Memory B cell (primary cell): ENCODE measurements around the gene PAFAH2.

Experiments used
- ATAC-seq: fragments of 150-1000 bp; cut with Tn5 transposase; 2 replicates; pipeline ENCODE4 v1.10.0; 2021; ENCODE audit warnings: low read depth, mild to moderate bottlenecking, moderate library complexity
- DNase-seq, 2 donors: peaks; one replicate each; pipeline ENCODE4 v3.0.0; 2022; ENCODE audit warnings: low spot score in 2 of 2
- H3K27ac Mint-ChIP-seq: one replicate; pipeline ENCODE4 v1.8.0; 2022; ENCODE audit warnings: mild to moderate bottlenecking, moderate library complexity, mixed read lengths
- H3K27me3 Mint-ChIP-seq: one replicate; pipeline ENCODE4 v1.8.0; 2022; ENCODE audit warnings: mixed read lengths
- H3K36me3 Mint-ChIP-seq: one replicate; pipeline ENCODE4 v1.8.0; 2022; ENCODE audit warnings: mild to moderate bottlenecking, mixed read lengths
- H3K4me1 Mint-ChIP-seq: one replicate; pipeline ENCODE4 v1.8.0; 2022; ENCODE audit warnings: mixed read lengths
- H3K4me3 Mint-ChIP-seq: one replicate; pipeline ENCODE4 v1.8.0; 2022; ENCODE audit warnings: mild to moderate bottlenecking, moderate library complexity, mixed read lengths
- H3K9me3 Mint-ChIP-seq: one replicate; pipeline ENCODE4 v1.8.0; 2022; ENCODE audit warnings: mixed read lengths

Gene PAFAH2

DNA sequence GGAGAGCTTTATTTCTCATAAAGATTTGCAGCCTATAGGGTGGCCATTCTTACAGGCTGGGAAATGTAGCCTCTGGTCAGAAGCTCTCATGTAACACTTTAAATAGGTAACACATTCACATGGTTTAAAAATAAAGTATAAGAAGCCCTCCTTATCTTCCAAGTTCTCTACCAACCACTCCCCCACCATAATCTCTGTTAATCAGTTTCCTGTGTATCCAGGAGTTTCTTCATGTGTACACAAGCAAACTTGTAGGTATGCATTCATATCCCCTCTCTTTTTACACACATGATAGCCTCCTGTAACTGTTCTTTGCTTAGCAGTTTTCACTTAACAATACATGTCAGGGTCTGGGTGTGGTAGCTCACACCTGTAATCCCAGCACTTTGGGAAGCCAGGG, 86.7 kb downstream of the PAFAH2 start:
- no peak for ATAC-seq

More for the DNA sequence above, 86.7 kb downstream of the PAFAH2 start:
- H3K4me3 Mint-ChIP-seq: no peak overlapping the region
- H3K36me3 Mint-ChIP-seq: no peaks in the 10 kb centered on the region
- no peaks in the 10 kb centered on the region for H3K27me3 Mint-ChIP-seq
- peaks cover 9% of the 10 kb centered on the region for H3K4me1 Mint-ChIP-seq
- H3K27ac Mint-ChIP-seq: no peak overlapping the region
- H3K9me3 Mint-ChIP-seq: peaks cover 1% of the 10 kb centered on the region
- no peak for DNase-seq
